AG10803 (cell line): ENCODE results near the gene GGCX.

Experiments used
- DNase-seq: peaks from one replicate; pipeline ENCODE4 v3.0.0; 2010; ENCODE audit warnings: low read depth
- H3K4me3 ChIP-seq: 2 replicates; pipeline ENCODE4 v1.5.1; 2011; ENCODE audit warnings: mild to moderate bottlenecking, low read length, control low read depth
- TF ChIP-seq, protein P1 (sequence below): conservative IDR thresholded peaks from 2 replicates; pipeline ENCODE4 v1.5.1; 2011; ENCODE audit warnings: mild to moderate bottlenecking, low read length, control low read depth, inconsistent platforms

Gene GGCX

DNA sequence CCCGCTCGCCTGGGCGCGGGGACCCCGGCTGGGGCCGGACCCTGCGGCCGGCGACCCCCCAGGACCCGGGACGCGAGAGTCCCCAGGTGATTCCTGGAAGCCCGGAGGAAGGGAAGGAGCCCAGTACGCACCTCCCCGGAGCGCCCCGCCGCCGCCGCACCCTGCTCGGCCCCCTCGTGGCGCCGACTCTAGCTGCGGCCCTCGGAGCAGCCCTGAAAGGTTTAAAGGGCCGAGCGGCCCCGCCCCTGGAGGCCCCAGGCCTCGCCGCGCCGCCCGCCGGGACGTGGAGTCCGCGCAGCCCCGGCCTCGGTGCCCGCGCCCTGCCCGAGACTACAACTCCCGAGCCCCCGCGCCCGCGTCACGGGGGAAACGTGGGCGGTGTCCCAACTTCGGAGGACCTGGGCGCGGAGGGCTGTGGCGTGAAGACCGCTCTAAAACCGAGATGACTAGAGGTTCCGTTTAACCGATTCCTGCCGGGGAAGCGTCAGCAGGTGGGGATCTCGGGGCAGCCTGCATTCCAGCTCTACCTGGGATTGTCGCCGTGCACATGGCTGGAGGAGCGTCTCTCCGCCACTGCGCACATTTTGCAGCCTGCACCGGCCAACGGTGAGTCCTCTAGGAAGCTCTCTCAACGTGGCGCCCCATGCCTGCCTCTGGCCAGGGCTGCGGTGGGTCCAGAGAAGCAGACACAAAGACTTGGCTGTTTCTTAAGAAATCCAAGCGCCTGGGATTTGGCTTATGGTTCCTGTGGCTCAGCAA lies 41.4 kb upstream of the GGCX start, which contains the start of gene TMEM150A:
Gene TMEM150A, minus strand, starts transcription at position 223 of the 759 bp plus-strand sequence. CDS start 750 bp downstream, outside the sequence.
- peak; percentile 86 for DNase-seq

DNA sequence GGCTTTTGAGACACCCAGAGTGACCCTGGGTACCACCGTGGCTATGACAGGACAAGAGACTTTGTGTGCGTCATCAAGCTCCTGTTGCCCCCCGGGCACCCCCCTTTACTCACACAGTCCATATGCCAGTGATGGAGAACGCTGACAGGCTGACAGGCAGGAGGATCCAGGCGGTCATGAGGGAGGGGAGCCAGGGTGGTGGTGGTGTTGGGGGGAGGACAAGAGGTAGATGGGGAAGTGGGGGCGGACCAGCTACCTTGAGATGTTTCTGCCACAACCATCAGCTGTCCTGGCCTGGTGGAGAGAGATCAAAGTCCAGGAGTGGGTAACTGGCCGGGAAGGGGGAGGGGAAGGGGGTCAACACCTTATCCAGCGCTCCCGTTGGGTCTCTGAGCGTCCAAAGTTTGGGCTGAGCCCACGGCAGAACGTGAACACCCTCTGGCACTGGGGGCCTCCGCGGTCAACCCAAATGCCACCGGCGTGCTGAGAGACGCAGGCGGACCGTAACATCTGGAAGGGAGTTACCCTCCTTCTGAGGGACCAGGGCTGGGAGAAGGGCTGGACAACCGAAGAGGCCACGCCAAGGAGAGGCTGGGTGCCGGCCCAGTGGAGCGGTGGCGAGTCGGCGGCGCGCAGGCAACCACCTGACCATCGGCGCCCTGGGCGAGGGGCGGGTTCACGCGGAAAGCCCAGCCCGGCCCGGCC lies 40.6 kb upstream of the GGCX start:
- TF ChIP-seq, protein P1, sequence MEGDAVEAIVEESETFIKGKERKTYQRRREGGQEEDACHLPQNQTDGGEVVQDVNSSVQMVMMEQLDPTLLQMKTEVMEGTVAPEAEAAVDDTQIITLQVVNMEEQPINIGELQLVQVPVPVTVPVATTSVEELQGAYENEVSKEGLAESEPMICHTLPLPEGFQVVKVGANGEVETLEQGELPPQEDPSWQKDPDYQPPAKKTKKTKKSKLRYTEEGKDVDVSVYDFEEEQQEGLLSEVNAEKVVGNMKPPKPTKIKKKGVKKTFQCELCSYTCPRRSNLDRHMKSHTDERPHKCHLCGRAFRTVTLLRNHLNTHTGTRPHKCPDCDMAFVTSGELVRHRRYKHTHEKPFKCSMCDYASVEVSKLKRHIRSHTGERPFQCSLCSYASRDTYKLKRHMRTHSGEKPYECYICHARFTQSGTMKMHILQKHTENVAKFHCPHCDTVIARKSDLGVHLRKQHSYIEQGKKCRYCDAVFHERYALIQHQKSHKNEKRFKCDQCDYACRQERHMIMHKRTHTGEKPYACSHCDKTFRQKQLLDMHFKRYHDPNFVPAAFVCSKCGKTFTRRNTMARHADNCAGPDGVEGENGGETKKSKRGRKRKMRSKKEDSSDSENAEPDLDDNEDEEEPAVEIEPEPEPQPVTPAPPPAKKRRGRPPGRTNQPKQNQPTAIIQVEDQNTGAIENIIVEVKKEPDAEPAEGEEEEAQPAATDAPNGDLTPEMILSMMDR, result no peak
- DNase-seq, result peak; percentile 60
- H3K4me3 ChIP-seq, result peak overlapping the region; percentile 79

More for the DNA sequence above, 41.4 kb upstream of the GGCX start, which contains the start of gene TMEM150A:
- TF ChIP-seq, protein P1, result 0 out of 2 replicates have a peak, but pooled peaks have one; percentile 1
- peak within 1 kb of the TSS; percentile 99 for H3K4me3 ChIP-seq

DNA sequence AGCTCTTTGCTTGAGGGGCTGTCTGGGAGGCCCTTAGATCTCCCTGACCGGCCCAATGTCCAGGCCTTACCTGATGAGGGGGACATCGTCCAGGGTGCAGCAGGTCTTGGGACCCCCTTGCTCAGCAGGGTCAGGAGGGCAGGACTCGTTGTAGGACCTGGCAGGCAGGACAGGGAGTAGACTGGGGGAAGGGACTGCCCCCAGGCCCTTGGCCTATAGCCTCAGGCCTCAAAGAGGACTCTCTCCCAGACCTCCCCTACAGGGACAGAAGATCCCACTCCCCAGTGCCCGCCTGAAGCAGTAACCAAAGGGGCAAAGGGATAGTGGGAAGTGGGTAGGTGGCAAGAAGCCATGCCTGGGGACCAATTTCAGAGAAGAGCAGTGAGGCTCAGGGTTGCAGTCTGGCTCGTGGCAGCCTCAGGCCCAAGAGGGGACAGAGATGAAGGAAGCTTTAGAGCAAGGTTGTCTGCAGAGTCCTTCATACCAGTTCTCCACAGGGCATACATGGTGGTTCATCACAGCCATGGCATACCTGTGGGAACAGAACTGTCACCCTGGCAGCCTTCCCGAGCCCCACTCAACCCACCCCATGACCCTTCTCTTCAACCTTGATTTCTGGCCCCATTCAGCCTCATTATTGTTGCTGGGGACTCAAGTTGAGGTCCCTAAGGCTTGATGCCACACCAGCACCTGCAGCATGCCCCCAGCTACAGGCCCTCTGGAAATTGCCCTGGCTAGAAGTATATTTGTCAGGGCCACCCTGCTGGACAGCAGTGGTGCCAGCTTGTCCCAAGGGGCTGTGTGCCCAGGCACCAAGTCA lies 39.9 kb upstream of the GGCX start:
- TF ChIP-seq, protein P1, result no peak
- peak overlapping the region; percentile 79 for H3K4me3 ChIP-seq
- DNase-seq, result no peak

DNA sequence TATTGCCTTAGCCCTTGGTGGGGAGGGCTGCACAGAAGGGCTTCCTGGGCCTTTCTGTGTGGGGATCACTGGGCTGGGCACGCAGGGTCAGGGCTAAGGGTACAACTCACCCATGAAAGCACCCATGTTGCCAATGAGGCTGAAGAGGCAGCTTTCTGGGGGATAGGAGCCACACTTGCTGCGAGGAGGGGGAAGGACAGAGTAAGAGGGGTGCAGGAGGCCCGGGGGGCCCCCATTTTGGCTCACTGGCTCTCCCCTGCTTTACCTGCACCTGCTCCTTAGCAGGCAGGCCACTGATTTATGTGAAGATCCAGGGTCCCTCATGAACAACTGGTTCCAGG lies 38.9 kb upstream of the GGCX start:
- no peak for DNase-seq
- TF ChIP-seq, protein P1, result no peak
- no peak overlapping the region for H3K4me3 ChIP-seq

DNA sequence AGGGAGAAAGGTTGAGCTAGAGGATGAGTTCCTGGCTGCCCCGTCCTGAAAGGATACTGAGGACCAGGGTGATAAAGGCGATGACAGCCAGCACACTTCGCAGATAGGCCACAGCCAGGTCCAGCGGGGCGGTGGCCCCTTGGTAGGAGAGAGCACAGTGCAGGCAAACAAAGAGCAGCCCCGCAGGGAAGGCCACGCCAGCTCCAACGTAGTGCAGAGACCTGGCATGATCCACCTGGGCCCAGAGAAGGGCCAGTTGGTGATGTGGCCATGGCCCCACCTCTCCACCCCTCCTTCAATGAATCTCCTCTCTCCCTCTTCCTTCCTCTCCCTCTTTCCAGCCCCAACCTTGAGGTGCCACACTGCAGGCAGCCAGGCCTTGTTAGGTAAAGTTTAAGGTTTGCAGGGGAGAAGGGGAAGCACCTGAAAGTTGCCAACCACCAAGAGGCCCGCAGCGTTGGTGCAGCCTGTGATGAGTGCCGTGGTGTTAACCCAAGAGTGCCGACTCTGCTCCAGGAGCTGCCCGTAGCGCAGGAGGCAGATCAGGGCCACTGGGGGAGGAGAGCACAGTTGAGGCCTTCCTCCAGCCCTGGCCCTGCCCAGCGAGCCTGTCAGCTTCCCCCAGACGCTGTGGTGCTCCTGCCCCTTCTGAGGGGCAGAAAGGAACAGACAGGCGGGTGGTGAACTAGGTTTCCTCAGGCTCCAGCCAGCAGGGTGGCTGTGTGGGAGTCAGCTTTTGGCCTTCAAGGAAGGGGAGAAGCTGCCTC lies 38.4 kb upstream of the GGCX start:
- TF ChIP-seq, protein P1, result no peak
- H3K4me3 ChIP-seq, result no peak overlapping the region
- no peak for DNase-seq

DNA sequence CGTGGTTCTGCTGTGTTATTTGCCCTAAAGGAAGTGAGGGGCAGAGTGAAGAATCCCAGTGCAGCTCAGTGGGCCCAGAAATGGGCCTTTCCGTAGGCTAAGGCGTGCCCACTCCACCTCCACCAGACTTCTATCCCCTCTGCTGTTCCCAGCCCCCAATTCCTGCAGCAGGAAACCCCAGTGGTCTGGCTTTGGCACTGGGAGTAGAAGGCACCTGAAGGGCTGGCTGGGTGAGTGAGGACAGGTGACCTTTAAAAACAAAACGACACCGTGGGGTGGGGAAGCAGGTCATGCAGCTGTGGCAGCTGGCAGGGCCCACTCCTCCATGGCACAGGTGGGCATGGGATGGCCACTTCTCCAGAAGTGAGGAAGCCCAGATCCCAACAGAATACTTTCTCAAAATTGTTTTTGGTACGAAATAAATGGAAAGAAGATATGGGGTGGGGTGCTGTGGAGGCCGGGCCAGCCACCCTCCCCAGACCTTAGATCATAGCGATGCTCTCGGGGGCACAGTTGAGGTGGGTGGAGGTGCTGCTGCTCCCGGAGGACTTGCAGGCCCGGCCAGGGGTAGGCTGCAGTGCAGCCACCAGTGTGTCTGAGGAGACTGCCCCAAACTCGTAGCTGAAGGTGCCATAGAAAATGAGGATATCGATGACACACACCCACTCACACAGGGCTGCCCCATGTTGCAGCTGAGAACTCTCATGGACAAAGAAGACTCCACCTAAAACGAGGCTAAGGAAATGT lies 37.5 kb upstream of the GGCX start:
- no peak overlapping the region for H3K4me3 ChIP-seq
- TF ChIP-seq, protein P1, result no peak
- no peak for DNase-seq
